ENCODE measurements around the gene ARL15.

GRCh38 chr5:53963958-53964357, 346.4 kb downstream of the ARL15 start:
- no peak for TF ChIP-seq POLR2A (IDR thresholded peaks at IDR 0.05)
- no peak for TF ChIP-seq EP300 (IDR thresholded peaks at IDR 0.05)
- TF ChIP-seq, protein P1, sequence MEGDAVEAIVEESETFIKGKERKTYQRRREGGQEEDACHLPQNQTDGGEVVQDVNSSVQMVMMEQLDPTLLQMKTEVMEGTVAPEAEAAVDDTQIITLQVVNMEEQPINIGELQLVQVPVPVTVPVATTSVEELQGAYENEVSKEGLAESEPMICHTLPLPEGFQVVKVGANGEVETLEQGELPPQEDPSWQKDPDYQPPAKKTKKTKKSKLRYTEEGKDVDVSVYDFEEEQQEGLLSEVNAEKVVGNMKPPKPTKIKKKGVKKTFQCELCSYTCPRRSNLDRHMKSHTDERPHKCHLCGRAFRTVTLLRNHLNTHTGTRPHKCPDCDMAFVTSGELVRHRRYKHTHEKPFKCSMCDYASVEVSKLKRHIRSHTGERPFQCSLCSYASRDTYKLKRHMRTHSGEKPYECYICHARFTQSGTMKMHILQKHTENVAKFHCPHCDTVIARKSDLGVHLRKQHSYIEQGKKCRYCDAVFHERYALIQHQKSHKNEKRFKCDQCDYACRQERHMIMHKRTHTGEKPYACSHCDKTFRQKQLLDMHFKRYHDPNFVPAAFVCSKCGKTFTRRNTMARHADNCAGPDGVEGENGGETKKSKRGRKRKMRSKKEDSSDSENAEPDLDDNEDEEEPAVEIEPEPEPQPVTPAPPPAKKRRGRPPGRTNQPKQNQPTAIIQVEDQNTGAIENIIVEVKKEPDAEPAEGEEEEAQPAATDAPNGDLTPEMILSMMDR (IDR thresholded peaks at IDR 0.05) = no peak
- TF ChIP-seq POLR2AphosphoS5 (IDR thresholded peaks at IDR 0.05) = no peak
